Mucosa of rectum (tissue), 2 donors: ENCODE measurements around the gene AMHR2.
"Not testable (repeated sequence)": the region's sequence is repeated elsewhere in the genome, so short reads cannot be mapped to it uniquely, and the experiment has no call there.

Experiments
- H3K27ac ChIP-seq, 2 donors: one replicate each; pipeline ENCODE4 v1.7.0; 2013; ENCODE audit warnings: inconsistent platforms in 2 of 2, low read depth in 2 of 2, low read length in 2 of 2
- H3K27me3 ChIP-seq, 2 donors: one replicate each; pipeline ENCODE4 v1.7.0; 2013; ENCODE audit warnings: low read length in 2 of 2; ENCODE audit not compliant: control insufficient read depth in 2 of 2, insufficient read depth in 2 of 2
- H3K36me3 ChIP-seq, 2 donors: one replicate each; pipeline ENCODE4 v1.7.0; 2013; ENCODE audit warnings: low read length in 2 of 2; ENCODE audit not compliant: control insufficient read depth in 2 of 2, insufficient read depth in 2 of 2
- H3K4me1 ChIP-seq, 2 donors: one replicate each; pipeline ENCODE4 v1.7.0; 2013; ENCODE audit warnings: low read length in 2 of 2, mild to moderate bottlenecking in 1 of 2; ENCODE audit not compliant: control insufficient read depth in 2 of 2, insufficient read depth in 2 of 2
- H3K4me3 ChIP-seq, 2 donors: one replicate each; pipeline ENCODE4 v1.7.0; 2013; ENCODE audit warnings: low read length in 2 of 2
- H3K9ac ChIP-seq, 2 donors: one replicate each; pipeline ENCODE4 v1.7.0; 2013; ENCODE audit warnings: low read length in 2 of 2, low read depth in 1 of 2, mild to moderate bottlenecking in 1 of 2
- H3K9me3 ChIP-seq, 2 donors: one replicate each; pipeline ENCODE4 v1.7.0; 2013; ENCODE audit warnings: low read length in 2 of 2; ENCODE audit not compliant: control insufficient read depth in 2 of 2
- donor health status: healthy.
- donor health status: Normal muscosa, but diverticular disease.

AMHR2 gene

DNA sequence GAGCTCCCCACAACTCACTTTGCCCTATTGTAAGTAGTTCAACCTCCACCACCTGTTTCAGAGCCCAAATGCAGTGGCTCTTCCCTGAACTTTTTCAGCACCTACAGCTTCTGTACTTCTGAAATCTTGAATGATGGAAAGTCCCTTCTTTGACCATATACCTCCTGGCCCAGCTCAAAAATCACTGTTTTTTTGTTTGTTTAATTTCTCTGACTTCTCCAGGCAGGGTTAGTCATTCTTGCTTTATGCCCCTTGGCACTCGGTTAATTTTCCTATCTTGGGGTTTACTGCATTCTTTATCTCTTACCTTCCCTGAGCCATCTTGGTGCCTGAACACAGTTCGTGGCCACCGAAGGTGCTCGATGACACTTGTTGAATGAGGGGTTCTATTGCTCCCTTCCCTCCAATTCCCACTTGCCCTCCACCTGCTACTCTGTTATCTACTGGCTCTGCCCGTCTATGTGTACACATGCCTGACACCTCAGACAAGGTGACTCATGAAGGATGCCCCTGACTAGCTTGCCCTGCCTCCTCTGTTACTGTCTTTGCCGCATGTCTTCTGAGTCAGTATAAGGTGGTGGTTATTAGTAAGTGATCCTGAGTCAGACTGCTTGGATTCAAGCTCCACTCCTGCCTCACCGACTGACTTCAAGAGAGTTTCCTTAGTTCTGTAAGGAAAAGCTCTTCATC is 4.4 kb downstream of the AMHR2 start:
- Histone ChIP-seq H3K36me3 (no peaks in the 10 kb centered on the region), H3K4me1 (no peaks in the 10 kb centered on the region), H3K9ac (no peak overlapping the region), H3K4me3 (no peak overlapping the region), H3K27me3 (no peaks in the 10 kb centered on the region), H3K9me3 (no peaks in the 10 kb centered on the region), H3K27ac (no peak overlapping the region)

DNA sequence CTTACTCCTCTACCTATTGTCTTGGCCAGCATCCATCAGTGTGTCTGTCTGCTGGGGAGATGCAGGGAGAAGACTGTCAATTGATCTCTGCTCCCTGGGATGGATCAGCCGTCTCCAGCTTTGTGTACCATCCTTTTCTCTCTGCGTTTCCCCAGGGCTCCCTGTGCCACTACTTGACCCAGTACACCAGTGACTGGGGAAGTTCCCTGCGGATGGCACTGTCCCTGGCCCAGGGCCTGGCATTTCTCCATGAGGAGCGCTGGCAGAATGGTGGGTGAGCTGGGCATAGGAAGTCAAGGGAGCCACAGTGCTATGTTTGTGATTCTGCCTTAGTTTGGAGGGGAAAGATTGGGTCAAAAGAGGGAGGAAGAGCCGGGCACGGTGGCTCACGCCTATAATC is 5.1 kb downstream of the AMHR2 start:
- Histone ChIP-seq H3K4me3 (no peak overlapping the region), H3K27me3 (no peaks in the 10 kb centered on the region), H3K27ac (no peak overlapping the region), H3K4me1 (no peaks in the 10 kb centered on the region), H3K36me3 (no peaks in the 10 kb centered on the region), H3K9ac (no peak overlapping the region), H3K9me3 (no peaks in the 10 kb centered on the region)

GRCh38 chr12:53430116-53430515 is 6.5 kb downstream of the AMHR2 start:
- Histone ChIP-seq H3K27me3 (no peaks in the 10 kb centered on the region), H3K27ac (no peak overlapping the region), H3K4me1 (no peaks in the 10 kb centered on the region), H3K36me3 (no peaks in the 10 kb centered on the region), H3K9ac (no peak overlapping the region), H3K4me3 (no peak overlapping the region), H3K9me3 (no peaks in the 10 kb centered on the region)

- H3K27me3 ChIP-seq = no peaks in the 10 kb centered on the region
- no peaks in the 10 kb centered on the region for H3K4me1 ChIP-seq
- H3K4me3 ChIP-seq = no peak overlapping the region
- H3K27ac ChIP-seq = no peak overlapping the region
- no peaks in the 10 kb centered on the region for H3K36me3 ChIP-seq
- H3K9me3 ChIP-seq = no peaks in the 10 kb centered on the region
- H3K9ac ChIP-seq = no peak overlapping the region
These were observed 7.5 kb downstream of the AMHR2 start for GRCh38 chr12:53431187-53431586.

DNA sequence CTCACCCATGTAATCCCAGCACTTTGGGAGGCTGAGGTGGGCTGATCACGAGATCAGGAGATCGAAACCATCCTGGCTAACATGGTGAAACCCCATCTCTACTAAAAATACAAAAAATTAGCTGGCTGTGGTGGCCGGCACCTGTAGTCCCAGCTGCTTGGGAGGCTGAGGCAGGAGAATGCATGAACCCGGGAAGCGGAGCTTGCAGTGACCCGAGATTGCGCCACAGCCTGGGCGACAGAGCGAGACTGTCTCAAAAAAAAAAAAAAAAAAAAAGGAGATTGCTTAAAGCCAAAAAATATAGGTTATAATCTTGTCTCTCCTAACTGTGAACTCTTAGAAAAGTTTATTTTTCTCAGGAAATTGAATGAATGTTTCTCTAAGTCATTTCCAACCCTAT is 11.7 kb downstream of the AMHR2 start:
- not testable (repeated sequence) for H3K27me3 ChIP-seq, H3K36me3 ChIP-seq, H3K9me3 ChIP-seq, H3K4me3 ChIP-seq, H3K27ac ChIP-seq, H3K4me1 ChIP-seq, H3K9ac ChIP-seq

GRCh38 chr12:53439582-53439981 is 15.9 kb downstream of the AMHR2 start:
- not testable (repeated sequence) for H3K36me3 ChIP-seq, H3K27me3 ChIP-seq, H3K27ac ChIP-seq, H3K9ac ChIP-seq, H3K4me3 ChIP-seq, H3K9me3 ChIP-seq
- peaks cover 7 to 18% of the 10 kb centered on the region in 2 donors for H3K4me1 ChIP-seq

DNA sequence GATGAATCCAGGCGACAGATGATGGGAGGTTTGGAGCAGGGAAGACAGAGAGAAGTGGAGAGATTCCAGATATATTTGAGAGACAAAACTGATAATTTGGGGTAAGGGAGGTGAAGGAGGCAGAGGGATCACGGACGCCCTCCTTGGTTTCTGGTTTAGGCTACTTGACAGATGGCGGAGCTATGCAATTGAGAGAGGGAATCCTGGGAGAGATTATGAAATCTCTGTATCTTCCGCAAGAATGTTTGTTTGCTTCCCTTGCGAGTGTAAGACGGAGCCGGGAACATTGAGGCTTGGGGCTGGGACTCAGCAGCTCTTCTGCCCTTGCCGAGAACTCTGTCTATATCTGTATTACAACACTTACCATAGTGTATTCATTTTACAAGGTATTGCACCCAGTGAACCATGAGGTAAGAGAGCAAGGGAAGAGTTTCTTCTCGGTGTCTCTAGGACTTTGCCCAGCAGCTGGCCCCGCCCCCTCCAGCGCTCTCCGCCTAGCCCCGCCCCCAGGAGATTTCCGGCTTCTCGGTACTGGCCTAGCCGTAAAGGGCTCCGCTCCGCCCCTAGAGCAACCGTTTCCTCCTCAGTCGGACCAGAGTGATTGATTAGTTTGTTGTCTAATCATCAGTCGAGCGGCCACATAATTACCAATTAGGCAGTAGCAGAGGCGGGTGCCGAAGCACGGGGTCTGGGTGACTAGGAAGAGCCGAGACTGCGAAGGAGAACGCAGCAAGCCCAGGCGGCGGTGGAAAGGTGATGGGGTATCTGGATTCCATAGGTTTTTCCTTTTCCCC is 17.6 kb downstream of the AMHR2 start, which contains the start of gene PRR13:
TSS of gene PRR13 (plus strand) at position 695 of the 794 bp plus-strand sequence. CDS start 981 bp downstream, outside the sequence.
- Histone ChIP-seq H3K27me3 (no peaks in the 10 kb centered on the region), H3K4me3 (peak within 1 kb of the TSS; percentile 98), H3K27ac (peak within 1 kb of the TSS; percentile 88 to 92), H3K36me3 (peaks cover 11 to 17% of the 10 kb centered on the region in 2 donors), H3K9me3 (no peaks in the 10 kb centered on the region), H3K9ac (peak within 1 kb of the TSS; percentile 92 to 99), H3K4me1 (peaks cover 11 to 19% of the 10 kb centered on the region in 2 donors)

GRCh38 chr12:53443955-53444354 is 20.3 kb downstream of the AMHR2 start:
- peak overlapping the region; percentile 23 to 37 for H3K27ac ChIP-seq
- no peak overlapping the region for H3K9ac ChIP-seq
- H3K36me3 ChIP-seq = peaks cover 22 to 24% of the 10 kb centered on the region in 2 donors

GRCh38 chr12:53444593-53445325 is 21.1 kb downstream of the AMHR2 start:
- H3K36me3 ChIP-seq = peaks cover 22 to 24% of the 10 kb centered on the region in 2 donors
- not testable (repeated sequence) for H3K27ac ChIP-seq, H3K9me3 ChIP-seq, H3K4me3 ChIP-seq, H3K27me3 ChIP-seq
- peak overlapping the region in 1 of 2 donors; percentile 2 for H3K9ac ChIP-seq
- H3K4me1 ChIP-seq = peaks cover 11 to 19% of the 10 kb centered on the region in 2 donors

More at GRCh38 chr12:53443955-53444354, 20.3 kb downstream of the AMHR2 start:
- peak overlapping the region; percentile 6 to 44 for H3K4me3 ChIP-seq
- no peaks in the 10 kb centered on the region for H3K27me3 ChIP-seq
- peaks cover 11 to 19% of the 10 kb centered on the region in 2 donors for H3K4me1 ChIP-seq
- no peaks in the 10 kb centered on the region for H3K9me3 ChIP-seq

GRCh38 chr12:53450936-53451335 is 27.3 kb downstream of the AMHR2 start:
- Histone ChIP-seq H3K27me3 (no peaks in the 10 kb centered on the region), H3K9ac (no peak overlapping the region), H3K4me1 (peaks cover 12 to 15% of the 10 kb centered on the region in 2 donors), H3K27ac (no peak overlapping the region), H3K36me3 (peaks cover 26 to 33% of the 10 kb centered on the region in 2 donors), H3K4me3 (no peak overlapping the region), H3K9me3 (no peaks in the 10 kb centered on the region)
